OCI-LY3 (cell line): ENCODE data around the gene LDLRAD4.

Experiments
- H2AFZ ChIP-seq: fragments of 200-600, 300-600 bp; shearing (Covaris generic); 2 replicates; pipeline ENCODE4 v1.6.0; 2014; ENCODE audit warnings: antibody characterized with exemption, low read depth, low read length
- H3K27ac ChIP-seq: fragments of 200-600, 300-600 bp; sonication (generic); 2 replicates; pipeline ENCODE4 v1.5.1; 2014; ENCODE audit warnings: mild to moderate bottlenecking, low read length, moderate library complexity, mixed read lengths
- H3K27me3 ChIP-seq: fragments of 200-600, 300-600 bp; sonication (generic); 2 replicates; pipeline ENCODE4 v1.6.1; 2014; ENCODE audit warnings: low read depth, low read length, mixed read lengths
- H3K36me3 ChIP-seq: fragments of 200-600, 300-600 bp; sonication (generic); replicated peaks from 2 replicates; pipeline ENCODE3; 2014; ENCODE audit warnings: low read depth, low read length, mixed read lengths
- H3K4me1 ChIP-seq: fragments of 300-600, 200-600 bp; sonication (generic); 2 replicates; pipeline ENCODE4 v1.6.1; 2014; ENCODE audit warnings: low read length, mixed read lengths
- H3K4me2 ChIP-seq: fragments of 200-600, 300-600 bp; sonication (generic); 2 replicates; pipeline ENCODE4 v1.6.1; 2014; ENCODE audit warnings: low read length, mixed read lengths
- H3K4me3 ChIP-seq: fragments of 300-600, 200-600 bp; sonication (generic); 2 replicates; pipeline ENCODE4 v1.5.1; 2014; ENCODE audit warnings: antibody characterized with exemption, mild to moderate bottlenecking, low read length, moderate library complexity
- H3K79me2 ChIP-seq: fragments of 300-600, 200-600 bp; shearing (Covaris generic); 2 replicates; pipeline ENCODE4 v1.6.1; 2014; ENCODE audit warnings: mild to moderate bottlenecking, low read length, mixed read lengths
- H3K9ac ChIP-seq: fragments of 300-600, 200-600 bp; shearing (Covaris generic); 2 replicates; pipeline ENCODE4 v1.6.0; 2014; ENCODE audit warnings: mild to moderate bottlenecking, low read length, moderate library complexity
- H3K9me3 ChIP-seq: fragments of 200-600, 300-600 bp; shearing (Covaris generic); 2 replicates; pipeline ENCODE4 v1.6.1; 2014; ENCODE audit warnings: low read length, mixed read lengths; ENCODE audit not compliant: insufficient read depth
- H4K20me1 ChIP-seq: fragments of 200-600, 300-600 bp; sonication (generic); 2 replicates; pipeline ENCODE4 v1.6.1; 2016; ENCODE audit warnings: low read length, mixed read lengths; ENCODE audit not compliant: insufficient read depth
- CTCF ChIP-seq: fragments of 200-600, 300-600 bp; sonication (generic); IDR thresholded peaks from 2 replicates; pipeline ENCODE4 v1.5.1; 2014; ENCODE audit warnings: antibody characterized with exemption, low read length, low read depth
- EZH2phosphoT487 ChIP-seq: fragments of 200-600 bp; shearing (Covaris generic); IDR thresholded peaks from 2 replicates; pipeline ENCODE4 v1.6.1; 2018; ENCODE audit warnings: antibody characterized with exemption, mixed run types, low read depth

Gene LDLRAD4

GRCh38 chr18:13409026-13409425, 190.5 kb downstream of the LDLRAD4 start:
- Histone ChIP-seq H4K20me1 (no peaks in the 10 kb centered on the region), H3K4me1 (no peaks in the 10 kb centered on the region), H3K9me3 (no peaks in the 10 kb centered on the region), H3K27me3 (no peaks in the 10 kb centered on the region; the same call in 1 of the 2 replicates), H3K36me3 (no peaks in the 10 kb centered on the region), H3K79me2 (no peaks in the 10 kb centered on the region), H3K4me2 (no peak overlapping the region), H2AFZ (no peak overlapping the region), H3K4me3 (no peak overlapping the region), H3K9ac (no peak overlapping the region), H3K27ac (no peak overlapping the region)
- no peak for TF ChIP-seq CTCF
- TF ChIP-seq EZH2phosphoT487, result no peak

- Histone ChIP-seq H3K4me3 (no peak overlapping the region), H4K20me1 (no peaks in the 10 kb centered on the region), H3K27ac (no peak overlapping the region), H3K79me2 (no peaks in the 10 kb centered on the region), H3K9ac (no peak overlapping the region), H3K9me3 (no peaks in the 10 kb centered on the region), H3K27me3 (no peaks in the 10 kb centered on the region; the same call in 1 of the 2 replicates), H3K36me3 (no peaks in the 10 kb centered on the region), H2AFZ (no peak overlapping the region), H3K4me1 (no peaks in the 10 kb centered on the region), H3K4me2 (no peak overlapping the region)
- TF ChIP-seq CTCF, result no peak
- no peak for TF ChIP-seq EZH2phosphoT487
These were observed 191.4 kb downstream of the LDLRAD4 start for GRCh38 chr18:13409997-13410396.

GRCh38 chr18:13410471-13410870, 191.9 kb downstream of the LDLRAD4 start:
- Histone ChIP-seq H3K9me3 (no peaks in the 10 kb centered on the region), H3K36me3 (no peaks in the 10 kb centered on the region), H3K27ac (no peak overlapping the region), H3K4me3 (no peak overlapping the region), H3K4me1 (no peaks in the 10 kb centered on the region), H3K27me3 (no peaks in the 10 kb centered on the region; the same call in 1 of the 2 replicates), H3K79me2 (no peaks in the 10 kb centered on the region), H2AFZ (no peak overlapping the region), H4K20me1 (no peaks in the 10 kb centered on the region), H3K9ac (no peak overlapping the region), H3K4me2 (no peak overlapping the region)
- TF ChIP-seq CTCF (no peak), EZH2phosphoT487 (no peak)

GRCh38 chr18:13412017-13412416, 193.5 kb downstream of the LDLRAD4 start:
- H2AFZ ChIP-seq, result no peak overlapping the region
- no peaks in the 10 kb centered on the region for H3K79me2 ChIP-seq
- H3K9me3 ChIP-seq, result no peaks in the 10 kb centered on the region
- H3K27me3 ChIP-seq, result no peaks in the 10 kb centered on the region; the same call in 1 of the 2 replicates
- H3K9ac ChIP-seq, result no peak overlapping the region
- H3K4me2 ChIP-seq, result no peak overlapping the region
- TF ChIP-seq CTCF (no peak), EZH2phosphoT487 (no peak)
- H3K27ac ChIP-seq, result no peak overlapping the region
- H3K4me3 ChIP-seq, result no peak overlapping the region
- H3K4me1 ChIP-seq, result no peaks in the 10 kb centered on the region
- no peaks in the 10 kb centered on the region for H3K36me3 ChIP-seq
- H4K20me1 ChIP-seq, result no peaks in the 10 kb centered on the region
